Astrocyte of the spinal cord (primary cell): ENCODE measurements around the gene NUCKS1.

ENCODE experiments used
- DNase-seq: peaks from one replicate; pipeline ENCODE4 v3.0.0; 2011; ENCODE audit warnings: low read depth, low spot score
- H3K4me3 ChIP-seq: 2 replicates; pipeline ENCODE4 v1.5.1; 2011; ENCODE audit warnings: low read depth, mild to moderate bottlenecking, low read length, moderate library complexity
- in situ Hi-C: cut with HindIII; loops from 2 replicates; pipeline ENCODE4 v1.10.0; 2017; ENCODE audit warnings: low sequenced_read_pairs
- TF ChIP-seq, protein P1 (sequence below): IDR thresholded peaks from 2 replicates; pipeline ENCODE4 v1.5.1; 2012; ENCODE audit warnings: low read depth, mild to moderate bottlenecking, low read length, inconsistent platforms

The NUCKS1 gene

DNA sequence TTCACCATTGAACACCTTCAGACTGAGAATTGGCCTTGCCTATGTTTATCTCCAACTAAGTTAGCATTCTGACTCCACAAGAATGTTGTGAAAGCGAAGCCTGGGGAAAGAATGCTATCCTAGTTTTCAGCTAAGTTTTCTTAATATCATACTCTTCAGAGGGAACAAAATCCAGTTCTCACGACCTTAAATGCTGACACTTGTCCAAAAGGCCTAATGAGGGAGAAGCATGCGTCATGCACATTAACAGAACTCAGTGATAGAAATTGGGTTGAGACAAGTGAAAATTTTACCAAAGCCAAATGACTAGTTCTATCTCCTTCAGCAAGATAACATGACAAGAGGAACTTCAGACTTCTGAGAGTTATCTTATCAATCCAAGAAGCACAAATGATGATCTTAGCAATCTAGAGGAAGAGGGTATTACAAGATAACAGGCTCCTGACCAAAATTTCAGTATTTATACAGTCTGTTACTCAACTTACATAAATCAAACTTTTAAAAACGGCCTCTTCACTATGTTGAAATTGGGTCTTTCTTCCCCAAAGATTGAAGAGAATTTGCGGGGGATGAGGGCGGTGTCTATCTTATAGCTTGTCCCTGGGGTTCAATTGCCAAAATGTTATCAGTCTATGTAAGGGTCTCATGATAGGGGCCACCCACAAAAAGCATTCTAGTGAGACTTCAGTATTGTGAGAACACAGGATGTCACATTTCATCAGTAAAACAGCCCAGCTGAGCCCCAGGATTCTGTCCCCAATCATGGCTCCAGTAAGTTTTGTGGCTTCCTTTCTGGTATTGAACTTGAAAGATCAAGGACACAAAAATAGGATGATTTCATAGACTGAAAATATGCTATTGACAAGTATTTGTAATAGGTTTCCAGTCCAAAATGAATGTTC, 43.1 kb downstream of the NUCKS1 start:
- TF ChIP-seq, protein P1, sequence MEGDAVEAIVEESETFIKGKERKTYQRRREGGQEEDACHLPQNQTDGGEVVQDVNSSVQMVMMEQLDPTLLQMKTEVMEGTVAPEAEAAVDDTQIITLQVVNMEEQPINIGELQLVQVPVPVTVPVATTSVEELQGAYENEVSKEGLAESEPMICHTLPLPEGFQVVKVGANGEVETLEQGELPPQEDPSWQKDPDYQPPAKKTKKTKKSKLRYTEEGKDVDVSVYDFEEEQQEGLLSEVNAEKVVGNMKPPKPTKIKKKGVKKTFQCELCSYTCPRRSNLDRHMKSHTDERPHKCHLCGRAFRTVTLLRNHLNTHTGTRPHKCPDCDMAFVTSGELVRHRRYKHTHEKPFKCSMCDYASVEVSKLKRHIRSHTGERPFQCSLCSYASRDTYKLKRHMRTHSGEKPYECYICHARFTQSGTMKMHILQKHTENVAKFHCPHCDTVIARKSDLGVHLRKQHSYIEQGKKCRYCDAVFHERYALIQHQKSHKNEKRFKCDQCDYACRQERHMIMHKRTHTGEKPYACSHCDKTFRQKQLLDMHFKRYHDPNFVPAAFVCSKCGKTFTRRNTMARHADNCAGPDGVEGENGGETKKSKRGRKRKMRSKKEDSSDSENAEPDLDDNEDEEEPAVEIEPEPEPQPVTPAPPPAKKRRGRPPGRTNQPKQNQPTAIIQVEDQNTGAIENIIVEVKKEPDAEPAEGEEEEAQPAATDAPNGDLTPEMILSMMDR = no peak
- DNase-seq = no peak
- in situ Hi-C loops = no loop called here
- H3K4me3 ChIP-seq = no peak overlapping the region

DNA sequence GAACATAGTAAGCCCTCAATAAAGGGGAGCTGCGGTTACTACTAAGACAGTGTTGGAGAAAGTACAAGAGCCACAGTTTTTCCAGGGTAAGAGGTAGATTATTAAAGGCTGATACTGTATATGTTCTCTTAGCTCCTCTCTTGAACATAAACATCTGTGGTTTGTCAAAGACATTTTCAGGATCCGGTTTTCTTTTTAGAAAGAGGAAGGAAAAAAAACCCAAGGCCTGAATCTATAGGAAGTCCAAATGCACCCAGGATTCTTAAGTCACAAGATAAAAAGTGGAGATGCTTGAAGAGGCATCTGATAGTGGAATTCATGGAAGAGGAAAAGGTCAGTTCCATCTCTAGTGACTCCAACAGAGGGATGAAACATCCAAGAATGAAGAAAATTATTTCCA, 45.1 kb downstream of the NUCKS1 start:
- no peak for DNase-seq

DNA sequence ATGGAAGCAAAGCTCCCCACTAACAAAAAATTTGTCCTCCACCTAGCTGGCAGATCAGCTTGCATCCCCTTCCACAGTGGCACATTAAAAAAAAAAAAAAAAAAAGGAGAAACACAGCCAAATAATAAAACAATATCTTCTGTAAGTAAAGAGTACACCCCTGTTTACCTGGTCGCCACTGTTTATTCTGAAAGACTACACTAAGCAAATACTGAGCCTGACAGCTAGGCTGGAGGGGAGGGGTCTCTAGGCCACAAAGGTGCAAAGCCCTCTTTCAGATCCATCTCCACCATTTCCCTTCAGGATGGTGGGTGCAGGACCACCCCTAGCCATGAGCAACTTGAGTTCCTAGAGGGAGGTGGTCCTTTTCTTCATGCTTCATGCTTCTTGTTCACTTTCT, 46.9 kb downstream of the NUCKS1 start:
- in situ Hi-C loops = no loop called here
- DNase-seq = no peak
- H3K4me3 ChIP-seq = no peak overlapping the region
- TF ChIP-seq, protein P1 = no peak

More for the DNA sequence above, 45.1 kb downstream of the NUCKS1 start:
- TF ChIP-seq, protein P1 = no peak
- in situ Hi-C loops = no loop called here
- H3K4me3 ChIP-seq = no peak overlapping the region

DNA sequence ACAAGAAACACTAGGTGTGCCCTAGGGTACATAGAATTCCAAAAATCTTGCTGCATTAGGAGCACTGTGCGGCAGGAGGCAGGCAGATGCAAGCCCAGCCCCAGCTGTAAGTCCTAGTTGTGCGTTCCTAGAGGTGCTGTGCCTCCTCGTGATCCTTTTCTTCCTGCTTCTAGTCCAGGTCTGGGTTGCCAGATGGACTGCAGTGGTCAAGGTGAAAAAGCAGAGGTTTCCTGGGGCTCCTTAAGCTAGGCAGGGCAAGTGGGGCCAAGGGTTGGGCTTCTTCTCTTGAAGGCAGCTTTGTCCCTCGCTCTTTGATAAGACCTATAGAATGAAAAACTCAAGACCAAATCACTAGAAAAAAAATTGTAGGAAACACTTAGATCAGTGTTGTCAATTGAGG, 48.1 kb downstream of the NUCKS1 start:
- H3K4me3 ChIP-seq = no peak overlapping the region
- in situ Hi-C loops = no loop called here
- TF ChIP-seq, protein P1 = no peak
- DNase-seq = no peak

DNA sequence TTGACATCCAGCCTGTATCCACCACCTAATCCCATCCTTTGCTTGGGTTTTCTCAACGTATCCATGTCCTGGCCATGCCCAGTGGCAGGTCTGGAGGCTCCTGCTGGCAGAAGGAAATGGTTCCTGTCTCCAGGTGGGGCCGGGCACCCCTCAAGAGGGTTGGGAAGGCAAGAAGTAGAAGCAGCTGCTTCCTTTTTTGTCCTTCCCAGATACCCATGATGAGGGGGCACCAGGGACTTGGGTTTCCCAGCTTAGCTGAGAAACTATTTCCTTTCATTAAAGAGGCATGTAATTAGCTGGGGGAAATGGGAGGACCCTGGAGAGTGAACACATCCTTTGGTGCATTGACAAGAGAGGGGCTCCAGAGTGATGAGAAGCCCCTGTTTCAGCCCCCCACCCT, 48.6 kb downstream of the NUCKS1 start:
- in situ Hi-C loops = no loop called here
- DNase-seq = no peak
- no peak overlapping the region for H3K4me3 ChIP-seq
- TF ChIP-seq, protein P1 = no peak

DNA sequence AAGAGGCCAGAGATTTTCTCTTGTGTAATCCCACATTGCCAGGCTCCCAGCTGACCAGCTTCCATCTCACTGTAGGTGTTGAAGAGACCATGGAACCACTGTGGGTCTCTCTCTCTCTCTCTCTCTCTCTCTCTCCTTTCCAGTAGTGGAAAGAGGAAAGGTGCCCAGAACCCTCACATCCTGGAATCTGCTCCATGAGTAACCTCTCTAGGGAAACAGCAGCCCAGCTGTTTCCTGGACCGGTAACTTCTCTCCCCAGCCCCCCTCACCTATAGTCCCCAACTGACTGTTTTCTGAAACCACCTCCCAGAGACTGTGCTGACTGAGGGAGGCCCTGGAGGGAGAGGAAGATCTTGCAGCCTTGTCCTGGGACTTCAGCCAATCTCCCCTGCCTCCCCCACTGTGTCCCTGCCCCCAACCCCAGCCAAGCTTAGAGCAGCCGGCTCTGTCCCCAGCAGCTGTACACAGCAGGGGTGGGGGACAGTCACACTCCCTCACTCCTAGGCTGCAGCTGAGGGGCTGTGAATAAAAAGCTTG, 49.0 kb downstream of the NUCKS1 start:
- no peak overlapping the region for H3K4me3 ChIP-seq
- peak; percentile 38 for DNase-seq
- in situ Hi-C loops = no loop called here
- TF ChIP-seq, protein P1 = no peak
